ENCODE measurements around the gene DCHS2. TPM values are rescaled to one million over a fixed set of nuclear protein-coding genes. Genes with fewer than 3 reads are reported as not detected.

Gene DCHS2
- total and polyA plus RNA-seq, 2 of the 8 experiments (the other 6 are each of a cell fraction or from before 2014, with no cell fraction given), result 0.54 to 2.6 TPM

DNA sequence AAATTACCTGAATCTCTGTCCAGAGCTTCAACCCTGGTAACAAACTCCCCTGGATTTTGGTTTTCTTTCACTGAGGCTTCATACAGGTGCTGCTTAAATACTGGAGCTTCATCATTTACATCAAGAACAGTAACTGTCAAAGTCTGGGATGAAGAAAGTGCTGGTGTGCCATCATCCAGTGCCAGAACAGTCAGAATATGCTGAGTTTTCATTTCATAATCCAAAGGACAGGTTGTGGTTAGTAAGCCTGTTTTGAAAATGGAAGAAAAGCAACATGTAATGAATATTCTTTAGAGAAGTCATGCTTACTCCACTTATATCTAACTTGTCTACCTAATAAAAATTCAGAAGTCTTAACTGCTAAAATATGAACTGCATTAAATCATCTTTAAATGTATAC is 175.9 kb downstream of the DCHS2 start:
- Histone ChIP-seq H3K23me2 (ENCODE audit: low read depth, low read length) (no peaks in the 10 kb centered on the region), H3K4me3 (ENCODE audit: extremely low read depth in 1 of 4, insufficient read depth in 2 of 4, low read depth in 3 of 4, low read length in 4 of 4) (no peak overlapping the region), H3K36me3 (ENCODE audit: control insufficient read depth in 2 of 4, insufficient read depth in 4 of 4, low read length in 3 of 4) (no peaks in the 10 kb centered on the region), H4K91ac (replicated peaks; ENCODE audit: insufficient read length, low read length) (no peak overlapping the region), H3K4ac (replicated peaks; ENCODE audit: insufficient read length, low read depth, low read length) (no peak overlapping the region), H2AK5ac (ENCODE audit: low read depth, low read length) (no peak overlapping the region), H3K79me2 (ENCODE audit: control insufficient read depth in 1 of 2, insufficient read depth in 2 of 2, low read length in 2 of 2) (no peaks in the 10 kb centered on the region), H2BK20ac (ENCODE audit: low read length) (no peak overlapping the region), H3K9ac (replicated peaks in 1 of 4; ENCODE audit: extremely low read depth in 1 of 4, low read depth in 3 of 4, low read length in 3 of 4) (no peak overlapping the region), H2BK120ac (replicated peaks; ENCODE audit: low read depth, low read length) (no peak overlapping the region), H3K9me3 (ENCODE audit: insufficient read depth in 2 of 2, low read depth in 1 of 2, low read length in 1 of 2) (no peaks in the 10 kb centered on the region; a peak in 1 of 4 replicates), H4K20me1 (replicated peaks in 1 of 2; ENCODE audit: control insufficient read depth in 1 of 2, insufficient read depth in 2 of 2, low read length in 2 of 2) (no peaks in the 10 kb centered on the region), H2AFZ (ENCODE audit: low read length) (no peak overlapping the region), H3K4me2 (ENCODE audit: insufficient read depth in 1 of 2, low read depth in 2 of 2, low read length in 2 of 2) (no peak overlapping the region), H3K14ac (ENCODE audit: insufficient read length) (no peak overlapping the region), H2BK12ac (ENCODE audit: low read depth, low read length) (no peak overlapping the region), H3K56ac (replicated peaks; ENCODE audit: insufficient read length, low read depth, low read length) (no peak overlapping the region), H3K27me3 (replicated peaks in 1 of 4; ENCODE audit: control insufficient read depth in 3 of 4, extremely low read depth in 1 of 4, insufficient read depth in 3 of 4, low read length in 3 of 4) (no peaks in the 10 kb centered on the region), H3K18ac (ENCODE audit: extremely low read depth, low read length) (no peak overlapping the region), H3K23ac (ENCODE audit: insufficient read length) (no peak overlapping the region), H3K4me1 (replicated peaks in 1 of 4; ENCODE audit: control insufficient read depth in 3 of 4, insufficient read depth in 4 of 4, low read length in 3 of 4) (peaks cover 0 to 6% (median 3%) of the 10 kb centered on the region in 4 experiments; a peak in 2 of 7 replicates), H4K8ac (ENCODE audit: extremely low read depth, insufficient read depth, low read length) (no peak overlapping the region), H3K27ac (ENCODE audit: low read depth, low read length) (no peak overlapping the region), H4K5ac (ENCODE audit: insufficient read length, low read depth, low read length) (no peak overlapping the region), H3K79me1 (ENCODE audit: low read depth, low read length) (no peaks in the 10 kb centered on the region), H2BK15ac (ENCODE audit: low read length) (no peak overlapping the region), H2BK5ac (ENCODE audit: low read depth, low read length) (no peak overlapping the region)
- FAIRE-seq (no peak), DNase-seq (ENCODE audit: low read depth in 1 of 2, low spot score in 2 of 2) (no peak)
- ChIA-PET CTCF (ENCODE audit: partially characterized antibody) (no interaction called here), POLR2A (ENCODE audit: partially characterized antibody) (no interaction called here)
- TF ChIP-seq USF2 (IDR thresholded peaks at IDR 0.05; ENCODE audit: low read length) (no peak), E2F6 (IDR thresholded peaks at IDR 0.05) (no peak), BRCA1 (IDR thresholded peaks at IDR 0.05; ENCODE audit: low read depth, low read length) (no peak), ZNF274 (IDR thresholded peaks at IDR 0.05; ENCODE audit: borderline replicate concordance, extremely low read depth, low read length) (no peak), EGR1 (IDR thresholded peaks at IDR 0.05; ENCODE audit: borderline replicate concordance, low read depth, low read length) (no peak), CBX5 (IDR thresholded peaks at IDR 0.05; ENCODE audit: low read depth, low read length) (no peak), CTCF (IDR thresholded peaks at IDR 0.05; ENCODE audit: control extremely low read depth in 1 of 3, insufficient read depth in 1 of 3, low read depth in 1 of 3, low read length in 3 of 3) (no peak), SUZ12 (IDR thresholded peaks at IDR 0.05; ENCODE audit: low read length) (no peak), POU5F1 (IDR thresholded peaks at IDR 0.05; ENCODE audit: low read depth, low read length) (no peak), GTF2F1 (IDR thresholded peaks at IDR 0.05; ENCODE audit: borderline replicate concordance, low read depth, low read length) (no peak), BCL11A (IDR thresholded peaks at IDR 0.05; ENCODE audit: low read depth in 2 of 2, low read length in 2 of 2) (no peak)

Data from H1 (cell line).